Germinal center (tissue), 1 donor: Measurements from ENCODE around the gene LDB3.
A peak's percentile ranks its signal among the peaks of the same experiment; 100 is the strongest.
"Not testable (repeated sequence)": the region's sequence is repeated elsewhere in the genome, so short reads cannot be mapped to it uniquely, and the experiment has no call there.

Source experiments
- DNase-seq: peaks from one replicate; pipeline ENCODE4 v3.0.0; 2012; ENCODE audit warnings: mixed read lengths, low spot score

Gene LDB3, protein sequence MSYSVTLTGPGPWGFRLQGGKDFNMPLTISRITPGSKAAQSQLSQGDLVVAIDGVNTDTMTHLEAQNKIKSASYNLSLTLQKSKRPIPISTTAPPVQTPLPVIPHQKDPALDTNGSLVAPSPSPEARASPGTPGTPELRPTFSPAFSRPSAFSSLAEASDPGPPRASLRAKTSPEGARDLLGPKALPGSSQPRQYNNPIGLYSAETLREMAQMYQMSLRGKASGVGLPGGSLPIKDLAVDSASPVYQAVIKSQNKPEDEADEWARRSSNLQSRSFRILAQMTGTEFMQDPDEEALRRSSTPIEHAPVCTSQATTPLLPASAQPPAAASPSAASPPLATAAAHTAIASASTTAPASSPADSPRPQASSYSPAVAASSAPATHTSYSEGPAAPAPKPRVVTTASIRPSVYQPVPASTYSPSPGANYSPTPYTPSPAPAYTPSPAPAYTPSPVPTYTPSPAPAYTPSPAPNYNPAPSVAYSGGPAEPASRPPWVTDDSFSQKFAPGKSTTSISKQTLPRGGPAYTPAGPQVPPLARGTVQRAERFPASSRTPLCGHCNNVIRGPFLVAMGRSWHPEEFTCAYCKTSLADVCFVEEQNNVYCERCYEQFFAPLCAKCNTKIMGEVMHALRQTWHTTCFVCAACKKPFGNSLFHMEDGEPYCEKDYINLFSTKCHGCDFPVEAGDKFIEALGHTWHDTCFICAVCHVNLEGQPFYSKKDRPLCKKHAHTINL

DNA sequence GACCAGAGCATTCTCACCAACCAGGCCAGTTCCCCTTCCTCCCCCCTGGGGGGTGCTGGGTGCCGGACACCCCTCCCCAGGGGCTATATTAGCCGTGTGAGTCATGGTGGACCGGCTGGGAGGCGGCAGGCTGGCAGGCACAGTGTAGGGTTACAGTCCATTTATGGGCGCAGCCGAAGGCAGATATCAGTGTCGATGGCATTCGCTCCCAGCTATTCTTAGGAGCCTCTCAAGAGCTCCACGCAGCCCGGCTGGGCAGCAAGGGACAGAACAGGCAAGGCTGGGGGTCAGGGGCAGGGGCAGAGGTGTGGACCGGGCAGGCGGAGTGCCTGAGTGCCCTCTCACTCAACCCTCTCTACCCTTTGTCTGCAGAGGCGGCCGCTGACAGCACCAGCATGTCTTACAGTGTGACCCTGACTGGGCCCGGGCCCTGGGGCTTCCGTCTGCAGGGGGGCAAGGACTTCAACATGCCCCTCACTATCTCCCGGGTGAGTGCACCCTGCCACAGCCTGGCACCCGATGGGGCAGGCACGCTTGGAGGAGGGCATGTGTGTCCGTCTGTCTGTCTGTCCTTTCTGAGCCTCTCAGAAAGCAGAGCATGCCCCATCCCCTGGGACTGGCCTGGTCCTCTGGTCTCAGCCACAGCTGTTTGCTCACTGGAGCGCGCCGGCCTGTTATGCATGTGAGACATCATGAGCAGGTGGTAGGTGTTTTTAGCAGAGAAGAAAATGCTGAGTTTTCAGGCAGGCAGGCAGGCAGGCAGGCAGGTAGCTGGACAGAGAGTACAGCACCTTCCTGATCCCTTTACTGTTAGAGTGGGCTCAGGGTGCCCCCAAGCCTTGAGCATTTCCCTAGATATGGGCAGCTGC, at the start of gene LDB3:
Gene LDB3 (plus strand): TSS at position 215 of the 869 bp plus-strand sequence. CDS start 181 bp downstream, at position 396.
- peak; percentile 81 for DNase-seq

DNA sequence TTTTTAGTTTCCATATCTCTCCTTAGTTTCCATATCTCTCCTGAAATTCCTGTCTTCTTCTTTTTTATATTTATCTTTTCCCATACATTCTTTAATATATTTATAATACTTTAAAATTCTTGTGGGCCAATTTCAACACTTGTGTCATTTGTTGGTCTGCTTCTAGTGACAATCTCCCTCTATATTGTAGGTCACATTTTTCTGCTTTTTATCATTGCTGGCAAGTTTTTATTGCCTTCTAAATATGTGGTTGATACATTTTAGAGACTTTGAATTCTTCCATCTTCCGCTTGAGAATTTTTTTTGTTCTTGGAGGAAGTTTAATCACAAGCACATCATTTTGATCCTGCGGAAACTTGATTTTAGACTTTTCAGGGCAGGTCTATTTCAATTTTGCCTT, 40.0 kb upstream of the LDB3 start:
- DNase-seq: no peak

DNA sequence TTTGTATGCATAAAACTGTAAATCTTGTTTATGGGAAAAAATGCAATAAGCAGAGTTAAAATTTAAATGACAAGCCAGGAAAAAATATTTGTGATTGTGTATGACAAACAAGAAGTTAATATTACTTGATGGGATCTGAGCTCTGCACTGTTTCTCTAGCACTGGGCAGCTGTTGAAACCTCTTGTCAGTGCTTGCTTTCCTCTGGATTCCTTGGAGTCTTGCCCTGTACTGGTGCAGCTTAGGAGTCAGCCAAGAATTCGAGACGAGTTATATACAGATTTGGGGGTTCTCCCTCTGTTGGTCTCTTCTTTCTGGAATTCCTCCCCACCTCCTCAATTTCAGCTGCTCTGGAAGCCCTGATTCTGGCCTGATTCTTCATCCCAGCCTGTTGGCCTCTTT, 38.2 kb upstream of the LDB3 start:
- DNase-seq: no peak

DNA sequence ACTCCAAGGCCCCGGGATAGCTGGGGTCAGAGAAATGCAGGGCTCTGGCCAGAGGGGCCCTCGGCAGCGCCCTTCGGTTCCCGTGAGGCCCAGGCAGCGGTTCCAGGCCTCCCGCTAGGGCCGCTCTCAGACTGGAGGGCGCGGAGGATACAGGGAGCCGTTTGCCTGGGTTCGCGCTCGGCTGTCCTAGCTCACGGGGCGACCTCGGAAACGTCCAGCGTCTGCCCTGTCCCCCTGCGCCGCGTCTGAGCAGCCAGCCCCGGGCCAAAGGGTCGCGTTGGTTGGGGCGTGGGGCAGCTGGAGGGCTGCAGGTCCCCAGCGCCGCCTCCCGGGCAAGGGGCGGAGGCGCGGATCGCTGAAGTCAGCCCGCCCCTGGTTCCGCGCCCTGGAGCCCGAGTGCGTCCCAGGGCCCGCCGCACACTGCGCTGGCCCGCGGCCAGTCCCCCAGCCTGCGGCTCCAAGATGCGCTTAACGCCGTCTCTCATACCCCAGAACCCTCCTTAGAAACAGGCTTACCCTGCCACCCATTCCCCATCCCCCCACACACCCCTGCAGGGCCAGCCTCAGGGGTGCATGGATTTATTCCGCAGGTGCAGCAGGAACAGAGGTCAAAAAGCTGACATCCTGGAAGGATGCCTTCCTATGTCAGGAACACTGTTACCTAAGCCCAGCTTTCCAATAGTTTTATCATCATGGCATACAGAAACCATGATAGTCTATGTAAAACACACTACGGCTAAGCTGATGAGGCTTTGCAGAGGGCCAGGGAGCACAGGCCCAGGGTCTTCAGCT, 36.1 kb upstream of the LDB3 start:
- no peak for DNase-seq

DNA sequence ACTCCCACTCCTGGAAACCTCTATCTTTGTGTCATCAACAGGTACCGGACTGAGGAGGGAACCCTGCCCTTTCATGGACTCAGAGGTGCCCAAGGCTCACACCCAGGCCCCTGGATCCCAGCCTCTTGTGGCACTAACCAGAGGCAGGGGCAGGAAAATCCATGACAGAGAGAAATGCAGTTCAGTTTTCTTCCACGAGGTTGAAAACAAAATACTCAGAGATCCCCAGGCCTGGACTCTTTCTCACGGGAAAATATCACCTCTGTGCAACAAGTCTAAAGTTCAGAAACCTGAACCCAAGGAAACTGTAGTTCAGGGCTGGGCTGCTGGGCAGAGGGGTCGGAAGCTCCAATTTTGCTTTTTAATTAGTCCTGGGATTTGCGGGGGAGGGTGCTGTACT, 35.4 kb upstream of the LDB3 start:
- no peak for DNase-seq

DNA sequence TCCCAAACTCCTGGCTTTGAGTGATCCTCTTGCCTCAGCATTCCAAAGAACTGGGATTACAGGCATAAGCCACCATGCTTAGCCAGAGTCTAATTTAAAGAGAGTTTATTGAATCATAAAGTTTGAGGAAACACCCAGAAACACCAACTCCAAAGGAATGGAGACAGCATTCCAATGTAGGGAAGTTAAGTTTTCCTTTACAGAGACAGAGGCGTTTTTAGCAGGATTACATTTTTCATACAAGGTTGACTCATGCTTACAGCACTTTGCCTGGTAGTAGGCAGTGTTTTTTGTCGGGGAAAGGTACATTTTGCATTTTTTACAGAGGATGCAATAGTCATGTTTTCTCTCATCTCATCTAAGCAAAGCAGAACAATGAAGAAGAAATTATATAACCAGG, 32.9 kb upstream of the LDB3 start:
- DNase-seq: no peak

DNA sequence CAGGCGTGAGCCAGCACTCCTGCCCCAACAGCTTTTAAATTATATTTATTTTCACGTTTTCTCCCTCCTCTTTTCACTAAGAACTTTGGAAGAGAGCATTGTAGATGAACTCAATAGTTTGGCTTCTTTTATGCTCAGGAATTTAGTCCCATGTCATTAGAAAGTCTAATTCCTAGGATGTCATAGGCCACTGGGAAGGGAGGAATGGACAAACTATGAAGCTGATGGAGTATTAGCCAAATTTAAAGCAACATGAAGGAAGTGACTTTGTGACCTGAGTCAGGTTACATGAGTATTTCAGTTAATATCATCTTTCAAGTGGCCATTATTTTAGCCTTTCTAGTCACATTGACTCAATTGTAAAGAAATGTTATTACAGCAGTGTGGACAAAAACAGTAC, 32.0 kb upstream of the LDB3 start:
- no peak for DNase-seq

DNA sequence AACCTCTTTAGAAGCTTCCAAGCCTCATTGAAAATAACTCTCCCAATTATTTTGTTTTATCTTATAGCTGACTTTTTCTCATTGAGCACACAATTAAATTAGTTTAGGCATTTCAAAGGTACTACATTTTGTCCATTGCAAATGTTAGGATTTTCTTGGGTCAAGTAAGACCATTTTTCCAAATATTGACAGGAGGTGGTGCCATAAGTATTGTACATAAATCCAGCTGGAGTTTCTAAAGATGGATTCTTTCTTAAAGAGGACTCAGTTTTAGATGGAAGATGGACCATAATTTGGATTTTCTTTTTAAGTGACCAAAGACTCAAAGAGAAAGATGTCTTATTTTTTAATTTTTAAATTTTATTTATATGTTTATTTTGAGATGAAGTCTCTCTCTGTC, 26.3 kb upstream of the LDB3 start:
- DNase-seq: no peak

DNA sequence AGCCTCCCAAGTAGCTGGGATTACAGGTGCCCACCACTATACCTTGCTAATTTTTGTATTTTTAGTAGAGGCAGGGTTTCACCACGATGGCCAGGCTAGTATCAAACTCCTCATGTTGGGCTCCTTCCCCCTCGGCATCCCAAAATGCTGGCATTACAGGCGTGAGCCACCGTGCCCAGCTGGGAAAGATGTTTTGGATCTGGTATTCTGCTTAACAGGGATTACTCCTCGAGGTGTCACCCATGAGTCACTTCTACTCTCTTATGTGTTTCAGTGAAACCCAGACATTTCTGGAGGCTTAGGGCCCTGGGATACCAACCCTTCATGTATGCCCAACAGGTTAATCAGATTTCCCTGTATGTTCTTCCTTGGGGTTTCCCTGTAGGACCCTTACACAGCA, 25.8 kb upstream of the LDB3 start:
- no peak for DNase-seq

DNA sequence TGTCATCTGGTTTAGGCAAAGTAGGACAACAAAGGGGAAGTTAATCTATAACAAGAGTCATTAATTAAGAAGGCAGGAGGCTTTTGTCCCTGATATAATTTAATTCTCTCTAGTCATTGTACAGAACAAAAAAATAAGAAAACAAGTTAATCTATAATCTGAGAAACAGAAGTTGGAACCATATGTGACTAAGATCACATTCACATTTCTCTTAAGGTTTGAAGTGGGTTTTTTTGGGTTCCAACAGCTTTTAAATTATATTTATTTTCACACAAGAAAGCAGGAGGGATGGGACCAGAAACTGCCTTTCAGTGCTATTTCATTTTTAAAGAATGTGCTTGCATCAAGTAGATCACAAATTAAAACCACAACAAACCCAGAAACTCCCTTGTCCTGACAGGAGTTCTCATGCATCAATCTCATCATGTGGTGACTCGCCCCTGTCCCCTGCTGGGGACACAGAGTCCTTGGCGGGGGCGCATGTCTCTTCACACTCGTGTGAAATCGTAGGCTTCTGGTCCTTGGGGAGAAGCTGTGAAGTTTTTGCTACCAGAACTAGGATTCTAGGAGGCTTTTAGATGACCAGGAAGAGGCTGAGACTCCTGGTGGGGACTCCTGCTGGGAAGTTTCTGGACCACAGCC, 24.0 kb upstream of the LDB3 start:
- no peak for DNase-seq

DNA sequence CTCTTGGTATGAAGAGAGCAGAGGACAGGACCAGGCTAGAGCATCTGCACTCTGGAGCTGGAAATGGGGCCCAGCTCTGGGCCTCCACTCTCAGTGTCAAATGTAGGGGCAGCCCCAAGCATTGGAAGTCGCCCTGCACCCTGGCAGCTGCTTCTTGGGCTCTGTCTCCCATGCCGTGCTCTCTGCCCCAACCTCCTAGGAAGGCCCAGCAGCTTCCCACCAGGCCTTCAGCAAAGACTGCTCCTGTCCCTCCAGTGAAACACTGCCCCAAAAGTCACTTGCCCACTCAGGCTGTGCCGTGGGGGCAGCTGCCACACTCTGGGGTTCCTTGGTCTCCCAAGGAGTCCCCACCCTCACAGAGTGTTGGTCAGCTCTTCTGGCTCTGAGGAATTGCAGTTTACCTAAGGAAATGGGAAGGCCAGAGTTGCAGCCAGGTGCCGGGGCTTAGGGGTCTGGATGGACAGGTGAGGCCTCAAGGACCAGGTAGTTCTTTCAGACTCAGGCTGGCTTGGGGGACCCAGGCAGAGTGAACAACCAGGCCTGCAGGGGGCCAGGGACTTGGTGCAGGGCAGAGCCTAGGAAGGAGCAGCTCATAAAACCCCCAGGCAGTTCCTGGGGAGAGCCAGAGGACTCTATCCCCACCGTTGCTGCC, 23.4 kb upstream of the LDB3 start:
- DNase-seq: no peak

DNA sequence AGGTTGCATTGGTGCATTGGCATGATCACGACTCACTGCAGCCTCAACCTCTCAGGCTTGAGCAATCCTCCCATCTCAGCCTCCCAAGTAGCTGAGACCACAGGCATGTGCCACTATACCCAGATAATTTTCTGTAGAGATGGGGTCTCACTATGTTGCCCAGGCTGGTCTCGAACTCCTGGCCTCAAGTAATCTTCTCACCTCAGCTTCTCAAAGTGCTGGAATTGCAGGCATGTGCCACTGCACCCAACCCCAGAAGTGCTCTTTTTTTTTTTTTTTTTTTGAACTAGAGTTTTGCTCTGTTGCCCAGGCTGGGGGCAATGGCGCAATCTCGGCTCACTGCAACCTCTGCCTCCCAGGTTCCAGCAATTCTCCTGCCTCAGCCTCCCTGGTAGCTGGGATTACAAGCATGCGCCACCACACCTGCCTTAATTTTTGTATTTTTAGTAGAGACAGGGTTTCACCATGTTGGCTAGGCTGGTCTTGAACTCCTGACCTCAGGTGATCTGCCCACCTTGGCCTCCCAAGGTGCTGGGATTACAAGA, 22.6 kb upstream of the LDB3 start:
- not testable (repeated sequence) for DNase-seq

DNA sequence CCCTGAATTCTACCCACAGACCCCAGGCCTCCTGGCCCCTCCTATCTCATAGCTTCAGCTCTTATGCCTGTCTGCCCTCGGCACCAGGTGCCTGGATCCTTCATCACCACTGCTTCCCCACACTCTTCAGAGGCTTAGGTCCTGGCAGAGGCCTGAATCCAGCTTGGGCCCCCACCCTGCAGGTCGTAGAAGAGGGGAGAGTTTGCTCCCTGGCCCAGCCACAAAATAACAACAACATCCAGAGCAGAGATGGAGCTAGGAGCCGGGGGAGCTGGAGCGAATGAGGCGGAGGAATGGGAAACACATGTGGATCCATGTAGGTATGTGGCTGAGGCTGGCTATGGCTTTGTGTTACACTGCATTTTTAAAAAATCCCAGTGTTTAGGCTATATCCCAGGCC, 21.8 kb upstream of the LDB3 start:
- no peak for DNase-seq

DNA sequence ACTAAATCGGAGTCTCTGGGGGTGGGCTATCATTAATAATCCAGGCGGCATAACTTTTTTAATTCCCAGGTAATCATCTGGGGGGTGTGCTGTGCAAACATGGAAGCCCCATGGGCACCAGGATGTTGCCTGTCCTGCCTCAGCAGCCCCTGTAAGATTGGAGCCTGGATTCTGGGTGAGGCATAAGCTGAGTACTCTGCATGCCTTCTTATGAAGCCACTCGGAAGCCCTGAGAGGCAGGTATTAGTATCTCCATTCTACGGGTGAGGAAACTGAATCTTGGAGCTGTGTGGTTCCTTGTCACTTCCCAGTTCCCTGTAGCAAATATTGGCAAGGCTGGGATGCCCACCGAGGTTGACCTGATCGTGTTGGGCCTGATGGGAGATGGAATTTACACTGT, 21.4 kb upstream of the LDB3 start:
- DNase-seq: no peak

DNA sequence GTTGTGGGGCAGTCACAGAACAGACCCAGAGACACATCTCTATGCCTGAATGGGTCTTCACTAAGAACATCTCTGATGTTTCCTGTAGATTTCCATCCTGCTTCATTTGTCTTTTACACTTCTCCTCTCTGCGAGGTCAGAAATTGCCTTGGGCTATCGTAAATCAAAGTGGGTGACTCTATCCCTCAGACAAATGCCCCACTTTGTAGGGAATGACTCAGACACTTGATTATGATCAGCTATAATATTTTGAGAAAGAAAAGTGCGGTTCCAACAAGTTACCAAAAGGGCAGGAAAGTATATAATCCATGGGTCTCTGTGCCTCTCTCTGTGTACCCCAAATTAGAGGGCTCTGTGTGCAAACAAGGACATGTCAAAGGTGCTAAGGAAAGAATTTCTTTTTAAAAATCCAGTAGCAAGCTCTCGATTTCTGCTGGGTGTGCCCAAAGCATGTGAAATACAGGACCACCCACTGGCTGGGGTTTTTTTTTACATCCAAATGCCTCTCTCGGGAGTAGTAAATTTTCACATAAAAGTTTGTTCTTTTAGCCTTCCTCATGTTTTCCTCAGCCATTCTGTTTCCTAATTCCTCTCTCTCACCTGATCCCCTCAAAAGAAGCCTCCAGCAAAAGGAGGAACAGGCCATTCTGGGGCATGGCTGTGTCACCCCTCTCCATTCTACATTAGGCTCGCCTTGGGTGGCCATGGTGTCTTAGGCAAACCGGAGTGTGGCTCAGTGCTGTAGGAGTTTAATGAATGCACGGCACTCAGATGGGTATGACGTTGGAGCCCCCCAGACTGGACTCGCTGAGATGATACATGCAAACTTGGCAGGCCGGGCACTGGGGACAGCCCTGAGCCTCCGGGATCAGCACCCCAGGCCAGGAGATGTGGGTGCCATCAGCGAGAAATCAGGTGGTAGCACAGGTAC, 20.3 kb upstream of the LDB3 start:
- DNase-seq: no peak

DNA sequence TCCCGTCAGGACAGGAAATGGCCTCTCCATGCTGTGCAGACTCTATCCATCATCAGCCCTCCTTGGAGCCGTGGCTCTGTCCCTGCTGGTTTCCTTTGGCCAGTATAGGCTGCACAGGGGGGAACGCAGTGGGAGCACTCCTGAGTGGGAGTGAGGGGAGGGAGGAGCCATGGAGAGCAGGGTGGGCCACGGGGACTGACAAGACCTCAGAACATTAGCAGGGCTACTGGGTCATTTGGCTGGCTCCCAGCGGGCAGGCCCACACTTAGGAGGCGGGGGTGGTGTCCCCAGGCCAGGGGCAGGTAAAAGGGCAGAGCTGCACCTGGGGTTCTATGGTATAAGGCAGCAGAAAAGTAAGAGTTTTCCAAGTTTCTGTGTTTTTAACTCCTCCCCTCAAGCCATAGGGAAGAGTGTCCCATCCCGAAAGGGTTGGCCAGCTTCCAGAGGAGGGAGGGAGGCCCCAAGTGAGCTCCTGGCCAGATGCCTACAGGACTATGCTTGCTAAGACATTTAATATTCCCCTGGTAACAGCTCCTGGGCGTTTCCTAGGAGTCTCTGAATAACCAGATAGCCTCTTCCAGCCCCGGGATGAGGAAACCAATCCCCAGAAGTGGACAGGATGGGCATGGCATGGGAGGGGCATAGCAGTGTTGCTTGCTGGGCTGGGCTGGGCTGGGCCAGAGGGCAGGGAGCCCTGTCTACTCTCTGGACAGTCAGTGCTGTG, 19.4 kb upstream of the LDB3 start:
- no peak for DNase-seq

DNA sequence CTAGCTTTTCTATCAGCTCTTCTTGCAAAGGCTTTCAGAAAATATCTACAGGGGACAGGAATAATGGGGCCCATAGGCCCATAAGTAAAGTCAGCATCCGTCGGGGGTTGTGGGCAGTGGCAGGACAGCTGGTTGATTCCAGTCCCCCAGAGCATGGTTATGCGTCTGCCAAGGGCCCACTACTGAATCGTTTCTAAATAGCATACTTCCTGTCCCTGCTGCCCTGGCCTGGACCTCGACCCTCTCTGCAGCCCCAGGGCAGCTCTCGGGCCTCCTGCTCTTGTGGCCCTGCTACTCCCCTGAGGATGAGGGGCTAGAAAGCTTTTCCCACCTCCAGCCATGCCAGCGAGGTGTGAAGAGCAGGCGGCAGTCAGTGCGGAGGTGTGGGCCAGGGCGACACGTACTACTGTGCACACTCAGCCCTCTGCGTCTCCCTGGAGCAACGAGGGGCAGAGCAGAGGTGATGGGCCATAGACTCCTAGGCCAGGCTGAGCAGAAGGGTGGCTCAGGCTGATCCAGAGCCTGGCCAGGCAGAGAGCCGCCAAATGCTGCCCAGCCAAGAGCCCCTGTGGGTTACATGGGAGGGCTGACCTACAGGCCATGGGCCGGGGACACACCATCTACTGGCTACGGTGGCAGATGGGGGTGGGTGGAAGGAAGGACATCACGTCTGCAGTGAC, 18.7 kb upstream of the LDB3 start:
- no peak for DNase-seq

DNA sequence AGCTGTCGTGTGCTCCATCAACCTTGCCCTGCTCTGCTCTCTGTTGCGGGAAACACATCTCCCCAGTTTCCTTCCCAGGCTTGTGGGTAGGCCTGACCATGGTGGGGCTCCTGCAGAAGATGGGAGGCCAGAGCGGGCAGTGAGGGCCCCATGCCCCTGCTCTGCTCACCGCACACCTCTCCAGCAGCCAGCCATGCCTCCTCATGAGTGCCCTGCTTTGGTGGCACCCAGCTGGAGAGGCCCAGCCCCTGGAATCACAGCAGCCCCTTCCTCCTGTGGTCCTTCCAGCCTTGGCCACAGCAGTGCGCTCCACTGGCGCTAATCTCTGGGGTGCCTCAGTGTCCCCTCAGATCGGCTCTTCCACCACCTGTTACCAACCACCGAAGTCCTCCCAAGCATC, 18.2 kb upstream of the LDB3 start:
- no peak for DNase-seq
